ENCODE measurements around the gene EHD1.
A peak's percentile ranks its signal among the peaks of the same experiment; 100 is the strongest.

Gene EHD1

GRCh38 chr11:64888729-64889511 is 10.5 kb upstream of the EHD1 start:
- no peak for DNase-seq

- no peak for DNase-seq
Observed at GRCh38 chr11:64888406-64888728, 9.9 kb upstream of the EHD1 start.

- peak; percentile 76 for DNase-seq
Observed at GRCh38 chr11:64887757-64888405, 9.5 kb upstream of the EHD1 start.

- no peak for DNase-seq
Observed at GRCh38 chr11:64887234-64887756, 8.9 kb upstream of the EHD1 start.

GRCh38 chr11:64885367-64886286 is 7.2 kb upstream of the EHD1 start:
- DNase-seq, result no peak

- no peak for DNase-seq
Observed at GRCh38 chr11:64884019-64884418, 5.6 kb upstream of the EHD1 start.

- DNase-seq, result no peak
Observed at GRCh38 chr11:64883575-64883974, 5.2 kb upstream of the EHD1 start.

- no peak for DNase-seq
Observed at GRCh38 chr11:64882243-64882642, 3.8 kb upstream of the EHD1 start.

- no peak for DNase-seq
Observed at GRCh38 chr11:64881476-64881875, 3.1 kb upstream of the EHD1 start.

- DNase-seq, result no peak
Observed at GRCh38 chr11:64880240-64881001, 2.0 kb upstream of the EHD1 start.

GRCh38 chr11:64879244-64879900 is 951 bp upstream of the EHD1 start:
- no peak for DNase-seq

GRCh38 chr11:64878223-64878493 is 263 bp downstream of the EHD1 start:
- no peak for DNase-seq

GRCh38 chr11:64877390-64878222 is 815 bp downstream of the EHD1 start:
- no peak for DNase-seq

GRCh38 chr11:64876835-64877341 is 1.5 kb downstream of the EHD1 start:
- no peak for DNase-seq

GRCh38 chr11:64876229-64876750 is 2.1 kb downstream of the EHD1 start:
- no peak for DNase-seq

- no peak for DNase-seq
Observed at GRCh38 chr11:64875369-64876228, 2.8 kb downstream of the EHD1 start.

GRCh38 chr11:64874308-64875240 is 3.8 kb downstream of the EHD1 start:
- no peak for DNase-seq

GRCh38 chr11:64872790-64873488 is 5.5 kb downstream of the EHD1 start:
- DNase-seq, result no peak

Data from activated CD4-positive, alpha-beta T cell treated with anti-CD3 and anti-CD28 coated beads for 1 hour (primary cell).